ENCODE data around the gene SKIL. TPM values are rescaled to one million over a fixed set of nuclear protein-coding genes. Genes with fewer than 3 reads are reported as not detected.
A peak's percentile ranks its signal among the peaks of the same experiment; 100 is the strongest.

The SKIL gene
- total RNA-seq, 1 donor from 2014 or later = 98.0 TPM

GRCh38 chr3:170344971-170345370, 12.5 kb upstream of the SKIL start:
- H3K36me3 Mint-ChIP-seq (ENCODE audit: insufficient read depth) = no peaks in the 10 kb centered on the region

GRCh38 chr3:170346481-170347392, 10.8 kb upstream of the SKIL start:
- DNase-seq (ENCODE audit: low spot score, unreplicated experiment) = no peak
- H3K4me3 Mint-ChIP-seq (ENCODE audit: low read depth) = no peak overlapping the region
- H3K27ac Mint-ChIP-seq = no peak overlapping the region
- H3K9me3 Mint-ChIP-seq (ENCODE audit: low read depth) = no peaks in the 10 kb centered on the region
- peaks cover 19% of the 10 kb centered on the region for H3K4me1 Mint-ChIP-seq (ENCODE audit: low read depth)
- H3K36me3 Mint-ChIP-seq (ENCODE audit: insufficient read depth) = no peaks in the 10 kb centered on the region
- no peaks in the 10 kb centered on the region for H3K27me3 Mint-ChIP-seq
- no peak for TF ChIP-seq CTCF (IDR thresholded peaks at IDR 0.05; ENCODE audit: unreplicated experiment)

More at GRCh38 chr3:170344971-170345370, 12.5 kb upstream of the SKIL start:
- no peak for TF ChIP-seq CTCF (IDR thresholded peaks at IDR 0.05; ENCODE audit: unreplicated experiment)
- Mint-ChIP-seq H3K27me3 (no peaks in the 10 kb centered on the region), H3K9me3 (ENCODE audit: low read depth) (no peaks in the 10 kb centered on the region), H3K4me3 (ENCODE audit: low read depth) (no peak overlapping the region), H3K27ac (peak overlapping the region; percentile 86), H3K4me1 (ENCODE audit: low read depth) (peaks cover 18% of the 10 kb centered on the region)
- DNase-seq (ENCODE audit: low spot score, unreplicated experiment) = no peak

- DNase-seq (ENCODE audit: low spot score, unreplicated experiment) = no peak
- Mint-ChIP-seq H3K36me3 (ENCODE audit: insufficient read depth) (no peaks in the 10 kb centered on the region), H3K4me3 (ENCODE audit: low read depth) (no peak overlapping the region), H3K27me3 (no peaks in the 10 kb centered on the region), H3K4me1 (ENCODE audit: low read depth) (peaks cover 29% of the 10 kb centered on the region), H3K27ac (no peak overlapping the region), H3K9me3 (ENCODE audit: low read depth) (no peaks in the 10 kb centered on the region)
- TF ChIP-seq CTCF (IDR thresholded peaks at IDR 0.05; ENCODE audit: unreplicated experiment) = no peak
Observed at GRCh38 chr3:170350515-170351413, 6.8 kb upstream of the SKIL start.

GRCh38 chr3:170352936-170353335, 4.6 kb upstream of the SKIL start:
- no peak for DNase-seq (ENCODE audit: low spot score, unreplicated experiment)
- H3K9me3 Mint-ChIP-seq (ENCODE audit: low read depth) = no peaks in the 10 kb centered on the region
- no peak overlapping the region for H3K27ac Mint-ChIP-seq
- no peaks in the 10 kb centered on the region for H3K36me3 Mint-ChIP-seq (ENCODE audit: insufficient read depth)
- H3K4me1 Mint-ChIP-seq (ENCODE audit: low read depth) = peaks cover 36% of the 10 kb centered on the region
- H3K27me3 Mint-ChIP-seq = no peaks in the 10 kb centered on the region
- no peak for TF ChIP-seq CTCF (IDR thresholded peaks at IDR 0.05; ENCODE audit: unreplicated experiment)
- H3K4me3 Mint-ChIP-seq (ENCODE audit: low read depth) = no peak overlapping the region

GRCh38 chr3:170353485-170353884, 4.0 kb upstream of the SKIL start:
- H3K4me3 Mint-ChIP-seq (ENCODE audit: low read depth) = no peak overlapping the region

More at GRCh38 chr3:170353485-170353884, 4.0 kb upstream of the SKIL start:
- no peaks in the 10 kb centered on the region for H3K9me3 Mint-ChIP-seq (ENCODE audit: low read depth)
- H3K27me3 Mint-ChIP-seq = no peaks in the 10 kb centered on the region
- peaks cover 38% of the 10 kb centered on the region for H3K4me1 Mint-ChIP-seq (ENCODE audit: low read depth)
- no peak for TF ChIP-seq CTCF (IDR thresholded peaks at IDR 0.05; ENCODE audit: unreplicated experiment)
- H3K36me3 Mint-ChIP-seq (ENCODE audit: insufficient read depth) = no peaks in the 10 kb centered on the region
- H3K27ac Mint-ChIP-seq = no peak overlapping the region
- no peak for DNase-seq (ENCODE audit: low spot score, unreplicated experiment)
